Activated T-cell treated with anti-CD3 and anti-CD28 coated beads, Interleukin-2, amount 50 U/mL, for 48 hours (primary cell): ENCODE results near the gene PHLDB1.

Experiments used
- DNase-seq, 2 experiments: peaks; one replicate each; pipeline ENCODE4 v3.0.0-alpha.2; 2020

PHLDB1 gene

GRCh38 chr11:118689503-118689851 lies 82.1 kb downstream of the PHLDB1 start:
- no peak for DNase-seq

GRCh38 chr11:118689852-118690552 lies 82.6 kb downstream of the PHLDB1 start:
- peak; percentile 93 to 94 for DNase-seq

GRCh38 chr11:118690553-118691304 lies 83.3 kb downstream of the PHLDB1 start:
- no peak for DNase-seq

GRCh38 chr11:118691926-118692830 lies 84.8 kb downstream of the PHLDB1 start:
- peak; percentile 76 to 78 for DNase-seq

GRCh38 chr11:118694185-118694584 lies 86.8 kb downstream of the PHLDB1 start:
- DNase-seq, result no peak

- DNase-seq, result no peak
Observed at GRCh38 chr11:118694771-118695170, 87.4 kb downstream of the PHLDB1 start.

GRCh38 chr11:118696673-118697226 lies 89.3 kb downstream of the PHLDB1 start:
- DNase-seq, result no peak

GRCh38 chr11:118697346-118697745 lies 89.9 kb downstream of the PHLDB1 start:
- no peak for DNase-seq

- DNase-seq, result peak in 1 of 2 experiments; percentile 26
Observed at GRCh38 chr11:118699506-118700220, 92.2 kb downstream of the PHLDB1 start.

GRCh38 chr11:118703563-118704106 lies 96.2 kb downstream of the PHLDB1 start:
- DNase-seq, result no peak

- DNase-seq, result peak; percentile 45 to 46
Observed at GRCh38 chr11:118705111-118705741, 97.8 kb downstream of the PHLDB1 start.

- no peak for DNase-seq
Observed at GRCh38 chr11:118705791-118706545, 98.6 kb downstream of the PHLDB1 start.

GRCh38 chr11:118706546-118706825 lies 99.1 kb downstream of the PHLDB1 start:
- DNase-seq, result no peak
